GM21825 (cell line): ENCODE data around the gene CYP11A1.

Source experiments
- ATAC-seq: cut with Tn5 transposase; IDR thresholded peaks from one replicate; pipeline ENCODE4 v1.9.1; 2021; ENCODE audit warnings: mild to moderate bottlenecking, moderate library complexity; ENCODE audit not compliant: unreplicated experiment

CYP11A1 gene

DNA sequence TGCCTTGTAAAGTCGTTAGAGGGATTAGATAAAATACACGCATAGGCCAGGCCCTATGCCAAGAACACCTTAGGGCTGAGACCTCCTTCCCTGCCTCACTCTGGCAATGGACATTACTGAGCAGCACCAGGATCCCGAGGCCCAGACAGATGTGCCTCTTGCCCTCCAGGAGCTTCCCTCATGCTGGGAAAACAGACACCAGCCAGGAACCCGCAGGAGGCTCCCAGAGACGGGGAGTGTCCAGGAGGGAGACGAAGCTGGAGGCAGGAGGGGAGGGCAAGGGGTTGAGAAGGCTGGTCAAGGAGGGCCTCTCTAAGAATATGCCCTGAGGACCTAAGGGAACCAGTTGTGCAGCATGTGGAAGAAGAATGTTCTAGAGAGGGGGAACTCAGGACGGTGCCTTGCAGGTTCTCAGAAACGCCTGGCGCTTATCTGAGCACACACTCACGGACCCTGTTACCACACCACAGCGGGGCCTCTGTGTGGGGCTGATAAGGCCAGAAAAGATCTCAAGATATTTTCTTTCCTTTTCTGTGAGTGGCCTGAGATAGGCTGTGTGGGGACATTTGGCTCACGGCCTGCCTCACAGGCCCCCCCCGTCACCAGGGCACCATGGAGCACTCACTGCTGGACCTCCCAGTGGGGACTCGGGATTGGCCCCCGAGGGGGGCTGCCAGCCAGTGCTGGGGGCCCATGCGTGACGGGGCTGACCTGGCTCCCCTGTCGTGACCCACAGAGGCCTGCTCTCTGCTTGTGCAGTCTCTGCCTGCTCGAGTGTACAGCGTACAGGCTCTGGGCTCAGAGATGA, 22.0 kb upstream of the CYP11A1 start:
- no peak for ATAC-seq

DNA sequence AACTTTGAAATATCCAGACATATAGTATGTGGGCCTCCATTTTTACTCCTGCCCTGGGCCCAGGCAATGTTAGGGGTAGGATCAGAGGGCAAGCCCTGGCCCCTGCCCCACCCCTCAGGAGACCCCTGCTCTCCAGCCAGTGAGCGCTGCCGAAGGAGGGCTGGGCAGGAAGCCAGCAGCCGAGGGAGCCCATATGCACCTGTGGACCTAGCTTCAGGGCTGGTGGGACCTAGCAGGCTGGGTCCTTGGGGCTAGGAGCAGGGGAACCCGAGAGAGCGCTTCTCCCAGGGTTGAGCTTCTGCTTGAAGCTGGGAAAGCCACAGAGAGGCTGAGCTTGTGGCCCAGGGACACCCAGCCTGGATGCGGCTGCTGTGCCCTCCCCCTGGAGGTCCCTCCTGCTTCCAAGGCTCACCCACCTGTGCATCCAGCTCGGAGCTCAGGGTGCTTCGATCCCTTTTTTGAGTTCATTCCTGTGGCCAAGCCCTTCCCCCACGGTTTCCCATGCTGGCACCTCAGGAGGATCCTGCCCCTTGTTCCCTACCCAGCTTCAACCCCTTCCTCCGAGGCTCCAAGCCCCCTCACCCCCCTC, 21.0 kb upstream of the CYP11A1 start:
- ATAC-seq = no peak

DNA sequence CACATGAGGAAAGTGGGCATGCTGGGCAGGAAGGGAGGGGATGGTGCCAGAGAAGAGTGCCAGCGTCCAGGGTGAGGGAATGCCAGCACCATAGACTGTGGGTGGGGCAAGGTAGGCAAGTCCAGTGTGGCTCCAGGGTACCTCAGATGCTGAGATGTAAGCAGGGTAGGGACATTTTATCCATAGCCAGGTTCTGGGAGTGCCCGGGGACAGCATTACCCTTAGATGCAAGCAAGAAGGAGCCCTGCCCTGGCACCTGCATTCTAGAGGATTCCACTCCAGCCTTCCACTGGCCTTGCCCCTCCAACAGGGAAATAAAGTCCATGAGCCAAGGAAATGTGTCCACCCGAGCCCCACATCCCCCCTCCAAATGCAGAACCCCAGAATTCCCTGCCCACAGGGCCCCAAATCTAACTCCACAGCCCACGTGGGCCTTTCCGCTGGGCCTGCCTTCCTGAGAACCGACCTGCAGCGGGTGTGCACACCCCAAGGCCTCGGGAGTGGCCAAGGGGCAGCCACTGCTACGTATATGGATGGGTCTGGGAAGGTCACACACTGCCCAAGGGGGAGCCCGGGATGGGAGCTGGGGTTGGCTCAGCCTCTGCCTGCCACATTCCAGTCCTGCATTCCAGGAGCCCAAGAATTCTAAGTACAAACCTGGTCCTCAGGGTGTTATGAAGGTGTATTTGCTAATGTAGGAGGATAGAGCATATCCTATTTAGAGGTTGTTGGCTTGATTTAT, 20.3 kb upstream of the CYP11A1 start:
- no peak for ATAC-seq

DNA sequence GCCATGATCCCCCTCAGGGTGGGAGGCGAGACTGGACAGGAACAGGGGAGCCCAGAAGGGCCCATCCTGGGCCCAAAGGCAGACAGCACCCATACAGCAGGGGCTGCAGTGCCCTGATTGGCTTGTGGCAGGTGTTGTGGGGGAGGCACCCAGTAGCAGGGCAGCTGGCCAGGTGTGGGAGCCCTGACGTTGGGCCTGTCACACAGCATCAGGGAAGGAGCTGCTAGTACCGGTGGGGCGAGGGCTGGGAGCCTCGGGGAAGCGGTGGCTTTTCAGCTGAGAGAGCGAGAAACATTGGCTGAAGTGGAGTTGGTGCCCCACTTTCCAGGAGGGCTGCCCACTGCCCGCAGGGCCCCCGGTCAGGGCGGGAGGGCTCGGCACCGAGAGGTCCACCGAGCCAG, 19.7 kb upstream of the CYP11A1 start:
- no peak for ATAC-seq

DNA sequence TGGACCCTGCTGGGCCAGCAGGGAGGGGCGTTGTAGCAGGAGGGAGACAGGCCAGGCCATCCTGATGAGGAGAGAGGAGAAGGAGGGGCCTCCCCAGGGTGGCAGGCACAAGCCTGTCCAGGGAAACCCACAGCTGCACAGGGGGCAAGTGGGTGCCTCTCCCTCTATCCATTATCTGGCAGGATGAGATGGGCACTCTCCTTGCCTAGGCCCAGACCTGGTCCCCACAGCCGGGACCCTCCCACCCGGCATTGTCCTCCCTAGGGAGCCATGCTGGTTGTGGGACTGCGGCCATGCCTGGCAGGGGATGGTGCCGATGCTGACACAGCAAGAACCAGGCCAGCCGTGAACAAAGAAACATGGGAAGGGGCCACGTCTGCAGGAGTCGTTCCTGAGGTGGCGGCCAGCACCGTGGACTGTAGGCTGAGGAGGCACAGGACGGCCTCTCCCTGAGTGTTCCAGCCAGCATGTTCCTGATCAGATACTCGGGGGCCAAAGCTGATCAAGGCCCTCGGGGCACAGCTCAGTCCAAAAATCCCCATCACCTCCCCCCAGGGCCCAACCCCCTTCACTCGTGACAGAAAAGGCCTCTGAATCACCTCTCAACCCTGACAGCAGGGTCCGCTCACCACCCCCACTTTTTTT, 19.2 kb upstream of the CYP11A1 start:
- no peak for ATAC-seq

DNA sequence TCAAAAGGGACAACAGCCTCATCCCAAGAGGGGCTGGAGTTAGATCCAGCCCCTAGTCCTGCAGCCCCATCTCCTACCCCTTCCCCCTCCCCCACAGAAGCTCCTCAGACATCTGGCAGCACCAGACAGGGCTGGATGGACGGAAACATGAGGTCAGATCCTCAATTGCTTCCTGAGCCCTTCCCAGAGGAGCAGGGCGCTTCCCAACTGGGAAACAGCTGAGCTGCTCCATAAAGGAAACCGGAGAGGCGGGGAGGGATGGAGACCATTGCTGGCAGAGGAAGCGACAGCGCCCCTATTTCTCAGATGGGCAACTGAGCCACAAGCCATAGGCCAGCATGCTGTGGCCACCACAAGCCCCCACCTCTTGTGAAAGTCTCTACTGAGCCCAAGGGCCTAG, 18.3 kb upstream of the CYP11A1 start:
- no peak for ATAC-seq

DNA sequence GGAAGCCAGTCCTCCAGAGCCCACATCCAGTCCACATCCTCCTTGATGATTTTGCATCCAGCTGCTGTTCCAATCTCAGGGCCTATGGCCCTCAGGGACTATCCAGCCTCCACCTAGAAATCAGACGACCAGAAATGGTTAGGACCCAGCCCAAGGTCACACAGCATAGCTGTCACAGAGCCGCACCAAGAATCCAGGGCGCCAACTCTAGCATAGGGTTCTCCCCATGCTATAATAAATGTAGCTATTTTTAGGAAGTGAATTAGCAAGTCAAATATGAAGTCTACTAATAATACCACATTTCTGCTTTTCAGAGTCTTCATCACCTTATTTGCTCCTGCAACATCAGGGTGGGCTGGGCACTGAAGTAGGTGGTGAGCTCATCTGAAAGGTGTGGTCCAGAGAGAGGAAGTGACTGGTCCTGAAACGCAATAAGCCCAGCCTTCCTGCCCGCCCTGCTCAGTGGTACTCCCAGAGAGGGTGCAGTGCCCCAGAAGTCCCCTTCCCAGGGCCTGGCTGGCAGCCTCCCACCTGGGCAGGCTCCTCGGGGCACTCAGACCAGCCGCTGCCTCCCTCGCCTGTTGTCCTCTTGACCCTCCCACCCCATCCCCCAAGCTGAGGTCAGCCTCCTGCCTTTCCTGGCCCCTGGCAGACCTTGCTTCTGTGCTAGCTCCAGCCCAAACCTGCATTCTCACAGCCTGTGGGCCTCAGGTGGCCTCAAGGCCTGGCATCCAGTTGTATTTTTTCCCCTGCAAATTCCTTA, 17.6 kb upstream of the CYP11A1 start:
- peak; percentile 53 for ATAC-seq

DNA sequence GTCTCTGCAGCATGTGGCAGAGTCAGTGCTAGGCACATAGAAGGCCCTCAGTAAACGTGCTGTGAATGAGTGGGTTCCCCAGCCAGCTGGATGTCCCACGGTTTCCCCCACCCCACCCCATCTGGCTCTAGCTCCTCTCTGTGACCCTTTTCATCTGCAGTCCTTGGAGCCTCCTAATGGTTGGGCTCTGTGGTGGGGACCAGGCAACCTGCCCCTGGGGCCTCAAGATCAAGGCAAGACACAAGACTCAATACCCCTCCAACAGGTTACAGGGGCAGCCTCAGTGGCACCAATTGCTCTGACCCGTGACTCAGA, 17.1 kb upstream of the CYP11A1 start:
- no peak for ATAC-seq

DNA sequence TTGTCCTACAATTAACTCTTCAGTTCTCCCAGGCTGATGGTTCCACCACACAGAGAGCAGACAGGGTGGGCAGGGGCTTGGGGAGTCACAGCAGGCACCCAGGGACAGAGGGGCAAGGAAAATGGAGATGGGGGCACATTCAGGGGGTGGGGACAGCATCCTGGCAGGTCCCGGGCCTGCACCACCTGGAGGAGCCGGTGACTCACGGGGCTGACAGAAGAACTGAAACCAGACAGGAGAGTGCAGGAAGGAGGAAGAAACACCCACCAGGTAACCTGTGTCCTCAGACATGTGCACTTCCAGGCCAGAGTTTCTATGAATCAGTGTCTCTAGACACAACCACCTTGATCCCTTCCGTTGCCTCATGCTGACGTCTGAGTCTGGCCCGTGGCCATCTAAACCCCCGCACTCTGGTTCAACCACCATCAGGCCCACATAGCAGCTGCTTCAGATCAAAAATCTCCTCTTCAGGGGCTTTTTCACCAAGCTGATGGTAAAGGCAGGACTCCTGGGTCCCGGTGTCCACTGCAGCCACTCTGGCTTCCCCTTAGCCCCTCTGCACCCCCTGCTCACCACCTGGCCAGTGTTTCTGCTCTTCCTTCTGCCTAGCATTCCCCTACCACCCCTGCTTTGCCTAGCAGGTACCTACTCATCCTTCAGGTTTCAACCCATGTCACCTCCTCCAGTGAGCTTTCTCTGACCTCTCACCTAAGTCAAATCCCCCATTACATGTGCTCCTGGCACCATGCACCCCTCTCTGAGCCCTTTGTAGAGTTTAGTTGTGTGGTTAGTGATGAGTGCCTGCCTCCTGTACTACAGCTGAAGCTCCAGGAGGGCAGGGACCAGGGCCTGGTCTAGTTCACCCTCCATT, 16.5 kb upstream of the CYP11A1 start:
- ATAC-seq = peak; percentile 34

DNA sequence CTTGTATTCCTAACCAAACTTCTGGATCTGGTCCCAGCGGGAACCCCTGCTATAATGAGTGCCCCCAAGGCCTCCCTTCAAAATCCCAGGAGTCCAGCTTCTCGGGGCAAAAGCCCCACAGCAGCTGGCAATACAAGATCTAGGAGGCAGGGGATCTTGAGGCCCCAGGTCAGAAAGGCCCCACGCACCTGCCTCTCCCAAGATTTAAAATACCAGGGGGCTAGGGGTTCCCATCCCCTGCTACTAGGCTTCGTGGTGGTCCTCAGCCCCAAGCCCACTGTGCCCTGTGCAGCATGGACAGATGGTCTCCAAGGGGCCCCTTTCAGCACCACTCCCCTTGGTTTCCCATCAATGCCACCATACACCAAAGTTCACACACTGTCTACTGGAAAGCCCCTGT, 15.8 kb upstream of the CYP11A1 start:
- ATAC-seq = no peak

DNA sequence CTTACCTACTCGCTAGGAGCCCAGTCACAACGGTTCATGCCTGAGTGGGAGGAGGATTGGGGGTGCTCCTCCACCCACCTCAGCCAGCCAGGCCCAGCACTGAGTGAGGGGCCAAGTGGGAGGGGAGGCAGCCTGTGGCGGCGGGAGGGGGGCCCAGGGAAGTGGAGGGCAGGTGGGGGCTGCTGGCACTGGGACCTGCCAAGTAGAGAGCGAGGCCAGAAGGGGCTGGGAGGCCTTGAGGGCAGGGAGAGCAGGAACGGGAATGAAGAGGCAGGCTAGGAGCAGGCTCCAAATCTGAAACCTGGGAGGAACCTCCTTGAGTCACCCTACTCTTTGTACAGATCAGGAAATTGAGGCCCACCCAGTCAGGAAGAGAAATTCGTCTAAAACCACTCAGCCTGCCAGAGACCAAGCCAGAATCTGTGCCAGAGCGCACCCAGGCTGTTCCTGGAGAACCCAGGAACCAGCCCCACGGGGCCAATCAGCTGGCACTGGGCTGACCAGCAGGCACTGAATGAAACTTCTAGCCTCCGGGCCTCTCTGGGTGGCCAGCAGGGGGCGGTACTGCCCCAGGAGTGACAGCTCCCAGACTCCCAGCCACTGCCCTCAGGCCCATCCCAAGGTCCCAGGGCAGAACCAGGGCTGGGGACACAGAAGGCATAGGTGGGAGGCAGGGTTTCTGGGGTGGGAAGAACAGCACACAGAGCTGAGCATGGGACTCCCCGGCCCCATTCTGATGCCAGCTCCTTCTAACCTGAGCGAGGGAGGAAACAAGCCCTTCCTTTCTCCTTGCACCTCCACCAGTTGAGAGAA, 14.8 kb upstream of the CYP11A1 start:
- no peak for ATAC-seq

DNA sequence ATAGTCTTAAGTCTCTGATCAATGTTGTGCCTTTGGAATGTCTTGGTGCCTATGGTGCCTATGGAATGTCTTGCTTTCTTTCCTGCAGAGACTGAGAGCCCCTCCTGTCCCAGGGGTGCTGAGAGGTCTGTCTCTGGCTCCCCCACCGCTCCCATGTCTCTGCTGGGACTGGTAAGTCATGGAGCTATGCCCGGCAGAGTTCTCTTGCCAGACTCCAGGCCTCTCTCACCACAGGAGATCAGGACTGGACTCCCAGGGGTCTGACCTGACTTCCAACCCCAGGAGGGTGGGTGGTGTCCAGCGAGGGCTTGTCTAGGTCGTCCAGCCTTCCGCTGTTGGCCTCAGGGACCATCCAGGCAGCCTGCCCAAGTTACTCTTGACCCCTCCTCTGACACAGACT, 14.0 kb upstream of the CYP11A1 start:
- no peak for ATAC-seq

DNA sequence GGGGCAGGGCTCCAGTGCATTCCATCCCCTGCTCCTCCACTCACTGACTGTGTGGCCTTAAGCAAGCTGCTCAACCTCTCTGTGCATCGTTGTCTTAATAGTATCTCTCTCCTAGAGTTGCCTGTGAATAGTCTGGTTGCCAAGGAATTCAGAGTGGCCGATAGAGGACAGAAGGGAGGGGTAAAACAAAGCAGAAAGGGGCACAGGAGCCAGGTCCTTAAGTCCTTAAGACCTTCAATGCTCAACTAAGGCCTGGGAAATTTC, 13.7 kb upstream of the CYP11A1 start:
- no peak for ATAC-seq

DNA sequence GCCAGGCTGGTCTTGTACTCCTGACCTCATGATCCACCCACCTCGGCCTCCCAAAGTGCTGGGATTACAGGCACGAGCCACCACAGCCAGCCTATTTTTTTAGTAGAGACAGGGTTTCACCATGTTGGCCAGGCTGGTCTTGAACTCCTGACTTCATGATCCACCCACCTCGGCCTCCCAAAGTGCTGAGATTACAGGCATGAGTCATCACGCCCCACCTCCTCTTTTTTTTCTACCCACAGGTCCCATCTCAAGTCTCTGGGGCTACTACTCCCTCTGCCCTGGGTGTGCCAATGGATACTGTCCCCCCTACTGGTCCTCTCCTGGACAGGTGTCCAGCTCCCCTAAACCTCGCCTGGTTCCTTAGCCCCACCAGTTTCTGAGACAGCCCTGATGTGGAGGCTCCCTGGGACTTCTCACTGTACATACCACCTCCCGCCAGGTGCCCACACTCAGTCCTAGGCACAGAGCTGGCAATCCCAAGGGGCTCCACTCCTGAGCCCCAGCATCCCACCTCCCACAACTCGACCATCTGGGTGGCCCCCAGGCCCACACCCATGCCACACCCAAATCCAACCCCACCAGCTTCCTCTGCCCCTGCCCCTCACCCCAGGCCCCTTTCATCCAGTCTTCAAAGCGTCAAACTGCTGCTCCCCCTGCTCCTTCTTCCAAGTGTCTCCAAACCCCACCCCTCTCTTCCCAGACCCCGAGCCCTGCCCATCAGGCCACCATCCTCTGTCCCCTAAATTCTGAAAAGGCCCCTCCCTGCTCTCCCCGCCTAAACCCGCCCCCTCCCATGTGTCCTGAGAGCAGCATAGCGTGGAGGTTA, 13.1 kb upstream of the CYP11A1 start:
- ATAC-seq = no peak

DNA sequence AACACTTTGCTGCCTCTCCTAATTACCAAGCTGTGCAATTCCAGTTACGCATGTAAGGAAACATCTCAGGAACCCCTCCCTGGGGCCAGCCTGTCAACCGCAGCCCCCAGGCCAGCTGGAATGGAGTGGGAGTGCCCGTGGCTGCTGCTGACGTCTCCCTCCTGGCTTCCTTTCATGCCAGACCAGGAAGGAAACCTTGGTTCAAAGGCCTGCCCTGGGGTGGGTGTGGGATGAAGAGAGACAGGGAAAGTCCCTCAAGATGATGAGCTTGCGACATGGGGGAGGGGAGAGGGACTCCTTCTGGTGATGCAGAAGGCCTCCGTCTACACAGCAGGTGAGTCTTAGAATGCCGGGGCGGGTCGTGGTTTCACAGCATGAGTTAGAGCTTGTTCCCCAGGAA, 11.4 kb upstream of the CYP11A1 start:
- ATAC-seq = no peak

DNA sequence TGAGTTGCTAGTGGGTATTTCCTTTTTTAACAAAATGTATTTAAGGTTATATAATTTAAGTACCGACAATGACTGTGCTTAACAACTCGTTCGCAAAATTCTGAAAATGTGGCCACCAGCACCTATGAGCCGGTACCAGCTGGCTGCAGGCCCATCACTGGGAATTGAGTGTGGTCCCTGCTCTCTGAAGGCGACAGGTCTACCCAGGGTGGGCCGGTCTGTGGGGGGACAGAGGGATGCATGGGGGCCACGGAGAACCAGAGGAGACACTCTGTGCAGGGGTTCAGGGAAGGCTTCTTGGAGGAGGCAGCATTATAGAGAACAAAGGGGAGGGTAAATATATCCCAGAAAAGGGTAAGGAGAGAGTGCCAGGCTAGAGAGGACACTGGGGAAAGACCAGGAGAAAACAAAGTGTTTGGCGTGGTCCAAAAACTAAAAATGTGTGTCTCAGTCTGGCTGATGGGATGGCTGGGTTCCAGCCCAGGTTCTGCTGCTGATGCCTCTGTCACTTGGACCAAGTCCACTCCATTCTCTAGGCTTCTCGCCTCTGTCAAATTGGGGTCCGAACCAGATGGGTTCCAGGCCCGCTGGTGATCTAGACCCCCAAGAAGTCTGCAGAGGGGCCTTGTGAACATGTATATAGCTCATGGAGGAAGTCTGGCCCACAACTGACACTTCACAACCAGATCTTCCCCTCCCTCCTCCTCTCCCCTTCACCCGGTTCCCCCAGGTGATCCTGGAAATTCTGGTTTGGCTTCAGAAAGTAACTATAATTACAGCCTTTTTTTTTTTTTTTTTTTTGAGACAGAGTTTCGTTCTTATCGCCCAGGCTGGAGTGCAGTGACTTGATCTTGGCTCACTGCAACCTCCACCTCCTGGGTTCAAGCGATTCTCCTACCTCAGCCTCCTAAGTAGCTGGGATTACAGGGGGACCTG, 10.7 kb upstream of the CYP11A1 start:
- no peak for ATAC-seq

DNA sequence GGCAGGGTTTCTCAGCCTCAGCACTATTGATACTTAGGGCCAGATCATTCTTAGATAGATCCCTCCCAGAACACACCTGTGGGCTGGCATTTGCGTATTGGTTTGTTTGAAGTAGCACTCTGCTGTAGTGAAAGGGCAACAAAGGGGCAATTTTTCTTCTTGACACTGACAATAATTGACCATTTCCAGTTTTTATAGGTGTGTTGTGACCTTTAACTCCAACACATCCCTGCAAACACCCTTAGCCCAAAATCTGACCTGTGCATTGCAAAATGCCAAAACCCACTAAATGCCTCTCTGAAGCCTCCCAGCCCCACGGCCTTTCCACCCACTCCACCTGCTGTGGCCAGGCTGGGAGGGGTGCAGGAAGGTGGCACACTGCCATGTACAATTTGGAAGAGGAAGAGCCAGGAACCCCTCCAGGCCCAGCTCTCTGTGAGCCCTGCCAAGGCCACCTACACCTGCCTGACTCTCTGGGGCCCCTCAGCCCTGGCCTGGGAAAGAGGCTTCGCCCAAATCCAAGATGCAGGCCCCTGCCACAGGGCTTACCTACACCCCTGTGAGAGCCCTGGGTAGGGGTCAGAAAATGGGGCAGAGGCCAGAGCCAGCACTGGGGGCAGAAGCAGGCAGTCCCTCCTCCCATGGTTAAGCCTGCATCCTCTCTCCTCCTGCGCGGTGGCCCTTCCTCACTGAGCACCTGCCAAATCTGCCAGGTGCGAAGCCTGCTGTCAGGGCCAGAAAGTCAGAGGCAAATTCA, 9.6 kb upstream of the CYP11A1 start:
- ATAC-seq = no peak
